Stimulated activated naive CD8-positive, alpha-beta T cell treated with anti-CD3 and anti-CD28 coated beads, Interleukin-15, amount 100 ng/mL, for 72 hours (primary cell): ENCODE measurements around the gene PAGR1.
"Not testable (repeated sequence)": the region's sequence is repeated elsewhere in the genome, so short reads cannot be mapped to it uniquely, and the experiment has no call there.

Source experiments
- ATAC-seq: fragments of 150-1000 bp; cut with Tn5 transposase; 2 replicates; pipeline ENCODE4 v1.10.0; 2021; ENCODE audit warnings: mild to moderate bottlenecking, moderate library complexity
- DNase-seq, 2 donors: peaks; one replicate each; pipeline ENCODE4 v3.0.0; 2021 to 2022
- H3K27ac Mint-ChIP-seq, 2 donors: one replicate each; pipeline ENCODE4 v1.8.0; 2022; ENCODE audit warnings: mild to moderate bottlenecking in 2 of 2, mixed read lengths in 2 of 2, moderate library complexity in 2 of 2
- H3K27me3 Mint-ChIP-seq: one replicate; pipeline ENCODE4 v1.8.0; 2022; ENCODE audit warnings: mixed read lengths
- H3K4me1 Mint-ChIP-seq: one replicate; pipeline ENCODE4 v1.8.0; 2022; ENCODE audit warnings: mild to moderate bottlenecking, mixed read lengths
- H3K4me3 Mint-ChIP-seq, 2 donors: one replicate each; pipeline ENCODE4 v1.8.0; 2022; ENCODE audit warnings: mild to moderate bottlenecking in 2 of 2, mixed read lengths in 2 of 2, moderate library complexity in 1 of 2
- H3K9me3 Mint-ChIP-seq, 2 donors: one replicate each; pipeline ENCODE4 v1.8.0; 2022; ENCODE audit warnings: mixed read lengths in 2 of 2

The PAGR1 gene

GRCh38 chr16:29789775-29790182 lies 26.2 kb upstream of the PAGR1 start:
- peak; percentile 1 for ATAC-seq
- Mint-ChIP-seq H3K27ac (peak overlapping the region; percentile 95 to 100), H3K9me3 (no peaks in the 10 kb centered on the region), H3K27me3 (no peaks in the 10 kb centered on the region), H3K4me1 (peaks cover 53% of the 10 kb centered on the region), H3K4me3 (peak overlapping the region; percentile 91 to 95)
- DNase-seq: peak in 1 of 2 donors; percentile 15

GRCh38 chr16:29790183-29790948 lies 25.6 kb upstream of the PAGR1 start, which contains the start of gene KIF22:
Gene KIF22, plus strand, starts transcription at chr16:29790751. Its CDS starts 9 bp downstream, at chr16:29790760.
- H3K27me3 Mint-ChIP-seq: no peaks in the 10 kb centered on the region
- H3K4me3 Mint-ChIP-seq: peak within 1 kb of the TSS; percentile 91 to 95
- no peaks in the 10 kb centered on the region for H3K9me3 Mint-ChIP-seq
- peak within 1 kb of the TSS; percentile 98 to 100 for H3K27ac Mint-ChIP-seq
- DNase-seq (peak; percentile 100), ATAC-seq (peak; percentile 98)
- H3K4me1 Mint-ChIP-seq: peaks cover 52% of the 10 kb centered on the region

- Mint-ChIP-seq H3K4me3 (peak overlapping the region; percentile 91 to 95), H3K4me1 (peaks cover 48% of the 10 kb centered on the region), H3K9me3 (no peaks in the 10 kb centered on the region), H3K27ac (peak overlapping the region; percentile 98 to 100), H3K27me3 (no peaks in the 10 kb centered on the region)
- ATAC-seq: peak; percentile 21
- DNase-seq: no peak
These were observed 24.8 kb upstream of the PAGR1 start for GRCh38 chr16:29790949-29791844.

- ATAC-seq: no peak
- H3K27ac Mint-ChIP-seq: peak overlapping the region in 1 of 2 donors; percentile 76
- no peak for DNase-seq
- no peaks in the 10 kb centered on the region for H3K27me3 Mint-ChIP-seq
- H3K4me3 Mint-ChIP-seq: peak overlapping the region; percentile 91 to 95
- no peaks in the 10 kb centered on the region for H3K9me3 Mint-ChIP-seq
- H3K4me1 Mint-ChIP-seq: peaks cover 48% of the 10 kb centered on the region
These were observed 23.8 kb upstream of the PAGR1 start for GRCh38 chr16:29791845-29792807.

GRCh38 chr16:29793153-29793552 lies 22.8 kb upstream of the PAGR1 start:
- not testable (repeated sequence) for ATAC-seq, H3K9me3 Mint-ChIP-seq, DNase-seq, H3K27me3 Mint-ChIP-seq
- H3K4me3 Mint-ChIP-seq: peak overlapping the region; percentile 91 to 95
- peaks cover 48% of the 10 kb centered on the region for H3K4me1 Mint-ChIP-seq
- H3K27ac Mint-ChIP-seq: peak overlapping the region; percentile 23 to 49

GRCh38 chr16:29794231-29794710 lies 21.7 kb upstream of the PAGR1 start:
- Mint-ChIP-seq H3K27me3 (no peaks in the 10 kb centered on the region), H3K4me1 (peaks cover 42% of the 10 kb centered on the region), H3K4me3 (no peak overlapping the region), H3K9me3 (no peaks in the 10 kb centered on the region), H3K27ac (no peak overlapping the region)
- DNase-seq (no peak), ATAC-seq (no peak)

- ATAC-seq: no peak
- H3K4me3 Mint-ChIP-seq: no peak overlapping the region
- no peaks in the 10 kb centered on the region for H3K9me3 Mint-ChIP-seq
- no peaks in the 10 kb centered on the region for H3K27me3 Mint-ChIP-seq
- H3K27ac Mint-ChIP-seq: peak overlapping the region in 1 of 2 donors; percentile 77
- peaks cover 42% of the 10 kb centered on the region for H3K4me1 Mint-ChIP-seq
- no peak for DNase-seq
These were observed 13.5 kb upstream of the PAGR1 start for GRCh38 chr16:29802416-29802935.

GRCh38 chr16:29804020-29804419 lies 11.9 kb upstream of the PAGR1 start:
- Mint-ChIP-seq H3K4me3 (peak overlapping the region; percentile 99), H3K27me3 (no peaks in the 10 kb centered on the region), H3K9me3 (no peaks in the 10 kb centered on the region), H3K27ac (peak overlapping the region; percentile 91 to 93), H3K4me1 (peaks cover 54% of the 10 kb centered on the region)
- no peak for DNase-seq
- ATAC-seq: no peak

GRCh38 chr16:29804455-29805231 lies 11.3 kb upstream of the PAGR1 start:
- H3K4me1 Mint-ChIP-seq: peaks cover 58% of the 10 kb centered on the region
- H3K27me3 Mint-ChIP-seq: no peaks in the 10 kb centered on the region
- no peaks in the 10 kb centered on the region for H3K9me3 Mint-ChIP-seq
- DNase-seq: no peak
- peak overlapping the region; percentile 99 for H3K4me3 Mint-ChIP-seq
- ATAC-seq: no peak
- peak overlapping the region; percentile 100 for H3K27ac Mint-ChIP-seq

GRCh38 chr16:29805232-29806098 lies 10.5 kb upstream of the PAGR1 start:
- ATAC-seq (peak; percentile 74), DNase-seq (peak; percentile 98 to 99)
- Mint-ChIP-seq H3K9me3 (no peaks in the 10 kb centered on the region), H3K4me1 (peaks cover 67% of the 10 kb centered on the region), H3K4me3 (peak overlapping the region; percentile 99), H3K27me3 (no peaks in the 10 kb centered on the region), H3K27ac (peak overlapping the region; percentile 100)

GRCh38 chr16:29806099-29806579 lies 9.8 kb upstream of the PAGR1 start, which contains the start of gene MAZ:
Gene MAZ, plus strand, starts transcription at chr16:29806529. Its CDS starts 173 bp downstream, at chr16:29806702.
- ATAC-seq: no peak
- Mint-ChIP-seq H3K9me3 (no peaks in the 10 kb centered on the region), H3K4me1 (peaks cover 68% of the 10 kb centered on the region), H3K4me3 (peak within 1 kb of the TSS; percentile 99), H3K27ac (peak within 1 kb of the TSS; percentile 100), H3K27me3 (no peaks in the 10 kb centered on the region)
- no peak for DNase-seq

- DNase-seq: peak; percentile 72 to 77
- H3K4me3 Mint-ChIP-seq: peak overlapping the region; percentile 88 to 89
- no peaks in the 10 kb centered on the region for H3K9me3 Mint-ChIP-seq
- H3K4me1 Mint-ChIP-seq: peaks cover 69% of the 10 kb centered on the region
- H3K27ac Mint-ChIP-seq: peak overlapping the region; percentile 75 to 96
- ATAC-seq: no peak
- peaks cover under 1% of the 10 kb centered on the region for H3K27me3 Mint-ChIP-seq
These were observed 9.1 kb upstream of the PAGR1 start for GRCh38 chr16:29806641-29807425.
